Uterus (tissue), 2 donors: ENCODE measurements around the gene C16orf82.

ENCODE experiments used
- POLR2A ChIP-seq, 2 donors: fragments of 450-650 bp; IDR thresholded peaks; one replicate each; pipeline ENCODE4 v1.6.1; 2016; ENCODE audit warnings: antibody characterized with exemption in 2 of 2, mild to moderate bottlenecking in 1 of 2, moderate library complexity in 1 of 2
- TF ChIP-seq, protein P1 (sequence below), 4 experiments: fragments of 200-600 bp in 2 of 4; fragments of 450-650 bp in 2 of 4; sonication (generic) in 2 of 4; IDR thresholded peaks; one replicate each; pipeline ENCODE4 v1.5.1; 2016 to 2019; ENCODE audit warnings: antibody characterized with exemption in 4 of 4, mild to moderate bottlenecking in 2 of 4, moderate library complexity in 1 of 4

DNA sequence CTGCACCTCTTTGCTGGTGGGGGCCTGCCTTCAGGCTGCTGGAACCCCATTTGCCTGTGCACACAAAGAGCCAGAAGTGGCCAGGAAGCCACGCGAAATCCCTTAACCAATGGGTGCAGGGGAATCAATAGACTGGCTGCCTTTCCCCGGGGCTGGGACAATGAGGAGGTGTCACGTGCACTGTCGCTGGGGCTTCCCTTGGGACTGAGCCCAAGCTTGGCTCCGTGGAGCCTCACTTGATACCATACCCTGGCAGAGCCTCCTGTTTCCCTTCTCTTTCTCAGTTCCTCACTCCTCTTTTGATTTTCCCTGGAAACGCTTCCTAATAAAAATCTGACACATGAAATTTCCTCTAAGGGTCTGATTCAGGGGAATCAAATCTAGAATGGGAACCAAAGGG lies 38.8 kb upstream of the C16orf82 start:
- TF ChIP-seq, protein P1, sequence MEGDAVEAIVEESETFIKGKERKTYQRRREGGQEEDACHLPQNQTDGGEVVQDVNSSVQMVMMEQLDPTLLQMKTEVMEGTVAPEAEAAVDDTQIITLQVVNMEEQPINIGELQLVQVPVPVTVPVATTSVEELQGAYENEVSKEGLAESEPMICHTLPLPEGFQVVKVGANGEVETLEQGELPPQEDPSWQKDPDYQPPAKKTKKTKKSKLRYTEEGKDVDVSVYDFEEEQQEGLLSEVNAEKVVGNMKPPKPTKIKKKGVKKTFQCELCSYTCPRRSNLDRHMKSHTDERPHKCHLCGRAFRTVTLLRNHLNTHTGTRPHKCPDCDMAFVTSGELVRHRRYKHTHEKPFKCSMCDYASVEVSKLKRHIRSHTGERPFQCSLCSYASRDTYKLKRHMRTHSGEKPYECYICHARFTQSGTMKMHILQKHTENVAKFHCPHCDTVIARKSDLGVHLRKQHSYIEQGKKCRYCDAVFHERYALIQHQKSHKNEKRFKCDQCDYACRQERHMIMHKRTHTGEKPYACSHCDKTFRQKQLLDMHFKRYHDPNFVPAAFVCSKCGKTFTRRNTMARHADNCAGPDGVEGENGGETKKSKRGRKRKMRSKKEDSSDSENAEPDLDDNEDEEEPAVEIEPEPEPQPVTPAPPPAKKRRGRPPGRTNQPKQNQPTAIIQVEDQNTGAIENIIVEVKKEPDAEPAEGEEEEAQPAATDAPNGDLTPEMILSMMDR (IDR thresholded peaks at IDR 0.05) = no peak
- TF ChIP-seq POLR2A (IDR thresholded peaks at IDR 0.05) = no peak
